ENCODE data around the gene ANGPTL2.

Gene ANGPTL2

DNA sequence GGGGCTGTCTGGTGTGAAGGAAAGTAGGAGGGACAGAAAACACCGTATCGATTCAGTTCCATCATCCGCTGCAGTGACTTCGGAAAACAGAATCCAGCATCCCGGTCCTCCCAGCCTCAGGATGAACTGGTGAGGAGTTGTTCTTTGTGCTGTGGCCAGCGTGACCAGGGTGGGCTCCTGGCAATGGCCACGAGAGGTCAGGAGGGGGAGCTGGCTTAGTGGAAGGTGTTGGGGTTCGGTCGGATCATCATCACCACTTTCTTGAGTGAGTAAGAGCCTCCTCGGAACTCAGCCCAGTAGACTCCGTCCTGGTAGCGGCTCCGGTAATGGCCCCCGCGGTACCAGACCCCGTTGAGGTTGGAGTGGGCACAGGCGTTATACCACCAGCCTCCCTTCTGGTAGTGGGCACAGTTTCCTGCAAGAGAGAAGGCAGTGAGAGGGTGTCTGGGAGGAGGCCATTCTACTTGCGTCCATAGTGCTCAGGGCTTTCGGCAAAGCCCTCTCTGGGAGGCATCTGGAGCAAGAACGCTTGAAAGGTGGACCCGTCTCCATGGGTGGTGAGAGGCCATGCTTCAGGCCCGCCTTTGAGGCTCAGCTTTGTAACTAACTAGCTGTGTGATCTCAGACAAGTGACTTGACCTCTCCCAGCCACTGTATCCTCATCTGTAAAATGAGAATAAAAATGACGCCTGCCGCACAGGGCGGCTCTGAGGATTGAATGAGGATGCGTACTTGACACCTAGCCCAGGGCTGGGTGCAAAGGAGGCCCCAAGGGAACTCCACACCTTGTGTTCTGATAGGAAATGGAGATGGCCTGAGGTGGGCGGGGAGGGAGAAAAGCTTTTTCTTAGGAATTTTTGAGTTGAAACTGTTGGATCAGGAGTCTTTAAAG is 33.5 kb downstream of the ANGPTL2 start (continued):
- TF ChIP-seq, protein P1, sequence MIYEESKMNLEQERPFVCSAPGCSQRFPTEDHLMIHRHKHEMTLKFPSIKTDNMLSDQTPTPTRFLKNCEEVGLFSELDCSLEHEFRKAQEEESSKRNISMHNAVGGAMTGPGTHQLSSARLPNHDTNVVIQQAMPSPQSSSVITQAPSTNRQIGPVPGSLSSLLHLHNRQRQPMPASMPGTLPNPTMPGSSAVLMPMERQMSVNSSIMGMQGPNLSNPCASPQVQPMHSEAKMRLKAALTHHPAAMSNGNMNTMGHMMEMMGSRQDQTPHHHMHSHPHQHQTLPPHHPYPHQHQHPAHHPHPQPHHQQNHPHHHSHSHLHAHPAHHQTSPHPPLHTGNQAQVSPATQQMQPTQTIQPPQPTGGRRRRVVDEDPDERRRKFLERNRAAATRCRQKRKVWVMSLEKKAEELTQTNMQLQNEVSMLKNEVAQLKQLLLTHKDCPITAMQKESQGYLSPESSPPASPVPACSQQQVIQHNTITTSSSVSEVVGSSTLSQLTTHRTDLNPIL (CRISPR knock-in tag; IDR thresholded peaks at IDR 0.05; ENCODE audit: low read depth) = no peak
- TF ChIP-seq ZNF565 (CRISPR knock-in tag; conservative IDR thresholded peaks at IDR 0.05; ENCODE audit: low read depth) (no peak), CSDC2 (CRISPR knock-in tag; IDR thresholded peaks at IDR 0.05) (no peak), TCF4 (CRISPR knock-in tag; IDR thresholded peaks at IDR 0.05; ENCODE audit: borderline replicate concordance) (no peak), BACH2 (CRISPR knock-in tag; IDR thresholded peaks at IDR 0.05; ENCODE audit: borderline replicate concordance) (no peak), RARB (CRISPR knock-in tag; IDR thresholded peaks at IDR 0.05) (no peak), ISL1 (CRISPR knock-in tag; IDR thresholded peaks at IDR 0.05) (no peak), OSR1 (CRISPR knock-in tag; IDR thresholded peaks at IDR 0.05) (no peak), ZNF70 (CRISPR knock-in tag; IDR thresholded peaks at IDR 0.05) (no peak), ZFP30 (CRISPR knock-in tag; IDR thresholded peaks at IDR 0.05) (no peak), ZFP3 (CRISPR knock-in tag; IDR thresholded peaks at IDR 0.05) (no peak), ESRRG (CRISPR knock-in tag; IDR thresholded peaks at IDR 0.05) (no peak), ZNF8 (CRISPR knock-in tag; IDR thresholded peaks at IDR 0.05) (no peak)
- TF ChIP-seq, protein P2, sequence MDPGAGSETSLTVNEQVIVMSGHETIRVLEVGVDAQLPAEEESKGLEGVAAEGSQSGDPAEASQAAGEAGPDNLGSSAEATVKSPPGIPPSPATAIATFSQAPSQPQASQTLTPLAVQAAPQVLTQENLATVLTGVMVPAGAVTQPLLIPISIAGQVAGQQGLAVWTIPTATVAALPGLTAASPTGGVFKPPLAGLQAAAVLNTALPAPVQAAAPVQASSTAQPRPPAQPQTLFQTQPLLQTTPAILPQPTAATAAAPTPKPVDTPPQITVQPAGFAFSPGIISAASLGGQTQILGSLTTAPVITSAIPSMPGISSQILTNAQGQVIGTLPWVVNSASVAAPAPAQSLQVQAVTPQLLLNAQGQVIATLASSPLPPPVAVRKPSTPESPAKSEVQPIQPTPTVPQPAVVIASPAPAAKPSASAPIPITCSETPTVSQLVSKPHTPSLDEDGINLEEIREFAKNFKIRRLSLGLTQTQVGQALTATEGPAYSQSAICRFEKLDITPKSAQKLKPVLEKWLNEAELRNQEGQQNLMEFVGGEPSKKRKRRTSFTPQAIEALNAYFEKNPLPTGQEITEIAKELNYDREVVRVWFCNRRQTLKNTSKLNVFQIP (CRISPR knock-in tag; IDR thresholded peaks at IDR 0.05; ENCODE audit: borderline replicate concordance, low read depth) = no peak

DNA sequence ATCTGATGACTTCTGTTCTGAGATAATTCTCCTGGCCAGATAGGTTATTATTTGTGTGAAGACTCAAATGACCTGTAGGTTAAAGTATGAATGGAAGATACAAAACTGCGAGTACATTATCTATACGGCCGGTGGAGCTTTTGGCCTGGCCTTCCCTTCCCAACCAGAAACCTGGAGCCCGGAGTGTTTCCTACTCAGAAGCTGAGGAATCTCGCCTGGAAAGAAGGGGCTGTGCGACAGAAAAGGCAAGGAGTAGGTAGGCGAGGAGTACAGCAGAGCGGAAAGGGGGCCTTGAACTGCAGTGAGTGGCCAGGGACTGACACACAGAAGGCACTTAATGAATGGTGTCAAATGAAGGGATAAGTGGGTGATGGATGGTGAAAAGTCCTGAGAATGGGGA is 34.6 kb downstream of the ANGPTL2 start:
- TF ChIP-seq, protein P2 (CRISPR knock-in tag; IDR thresholded peaks at IDR 0.05; ENCODE audit: borderline replicate concordance, low read depth) = no peak
- TF ChIP-seq ZFP30 (CRISPR knock-in tag; IDR thresholded peaks at IDR 0.05) (no peak), ZC3H10 (CRISPR knock-in tag; IDR thresholded peaks at IDR 0.05) (no peak), GLIS3 (CRISPR knock-in tag; IDR thresholded peaks at IDR 0.05) (no peak), RARB (CRISPR knock-in tag; IDR thresholded peaks at IDR 0.05) (no peak), ISL1 (CRISPR knock-in tag; IDR thresholded peaks at IDR 0.05) (no peak), ZNF70 (CRISPR knock-in tag; IDR thresholded peaks at IDR 0.05) (no peak), PPARA (CRISPR knock-in tag; IDR thresholded peaks at IDR 0.05; ENCODE audit: borderline replicate concordance) (no peak), TOX (CRISPR knock-in tag; IDR thresholded peaks at IDR 0.05; ENCODE audit: borderline replicate concordance) (no peak), TCF4 (CRISPR knock-in tag; IDR thresholded peaks at IDR 0.05; ENCODE audit: borderline replicate concordance) (no peak), ZNF8 (CRISPR knock-in tag; IDR thresholded peaks at IDR 0.05) (no peak), ZNF565 (CRISPR knock-in tag; conservative IDR thresholded peaks at IDR 0.05; ENCODE audit: low read depth) (no peak), ARNTL (CRISPR knock-in tag; IDR thresholded peaks at IDR 0.05; ENCODE audit: borderline replicate concordance, low read depth) (no peak), ESRRG (CRISPR knock-in tag; IDR thresholded peaks at IDR 0.05) (no peak), CSDC2 (CRISPR knock-in tag; IDR thresholded peaks at IDR 0.05) (no peak)
- TF ChIP-seq, protein P3, sequence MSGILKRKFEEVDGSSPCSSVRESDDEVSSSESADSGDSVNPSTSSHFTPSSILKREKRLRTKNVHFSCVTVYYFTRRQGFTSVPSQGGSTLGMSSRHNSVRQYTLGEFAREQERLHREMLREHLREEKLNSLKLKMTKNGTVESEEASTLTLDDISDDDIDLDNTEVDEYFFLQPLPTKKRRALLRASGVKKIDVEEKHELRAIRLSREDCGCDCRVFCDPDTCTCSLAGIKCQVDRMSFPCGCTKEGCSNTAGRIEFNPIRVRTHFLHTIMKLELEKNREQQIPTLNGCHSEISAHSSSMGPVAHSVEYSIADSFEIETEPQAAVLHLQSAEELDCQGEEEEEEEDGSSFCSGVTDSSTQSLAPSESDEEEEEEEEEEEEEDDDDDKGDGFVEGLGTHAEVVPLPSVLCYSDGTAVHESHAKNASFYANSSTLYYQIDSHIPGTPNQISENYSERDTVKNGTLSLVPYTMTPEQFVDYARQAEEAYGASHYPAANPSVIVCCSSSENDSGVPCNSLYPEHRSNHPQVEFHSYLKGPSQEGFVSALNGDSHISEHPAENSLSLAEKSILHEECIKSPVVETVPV (CRISPR knock-in tag; IDR thresholded peaks at IDR 0.05) = no peak
- no peak for ATAC-seq

DNA sequence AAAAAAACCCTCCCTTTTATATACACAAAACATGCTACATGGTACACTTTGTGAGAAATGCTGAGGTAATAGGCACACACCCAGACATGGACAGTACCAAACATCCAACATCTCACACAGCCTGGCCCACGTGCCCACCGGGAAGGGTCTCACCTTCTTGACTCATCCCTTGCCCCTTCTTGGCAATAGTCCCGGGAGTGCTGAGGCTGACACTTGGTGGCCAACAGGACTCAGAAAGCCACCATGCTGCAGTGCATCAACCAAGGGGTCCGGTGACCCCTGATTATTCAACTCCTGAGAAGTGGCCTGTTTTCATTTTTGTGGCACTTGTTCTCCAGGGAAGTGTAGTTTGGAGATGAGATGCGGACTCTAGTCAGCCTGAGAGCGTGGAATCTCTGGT is 35.0 kb downstream of the ANGPTL2 start:
- no peak for ATAC-seq
- TF ChIP-seq, protein P2 (CRISPR knock-in tag; IDR thresholded peaks at IDR 0.05; ENCODE audit: borderline replicate concordance, low read depth) = no peak
- no peak for TF ChIP-seq ZNF565 (CRISPR knock-in tag; conservative IDR thresholded peaks at IDR 0.05; ENCODE audit: low read depth)
- TF ChIP-seq CSDC2 (CRISPR knock-in tag; IDR thresholded peaks at IDR 0.05) = no peak
- no peak for TF ChIP-seq ZNF70 (CRISPR knock-in tag; IDR thresholded peaks at IDR 0.05)
